GM08714 (cell line): ENCODE data around the gene IGF1R.
"Not testable (repeated sequence)": the region's sequence is repeated elsewhere in the genome, so short reads cannot be mapped to it uniquely, and the experiment has no call there.

Source experiments
- H3K4me3 ChIP-seq: fragments of 200-500 bp; sonication (Bioruptor generic); 2 replicates; pipeline ENCODE4 v1.5.1; 2014; ENCODE audit warnings: mild to moderate bottlenecking, low read length, inconsistent platforms
- ZNF274 ChIP-seq: IDR thresholded peaks from 2 replicates; pipeline ENCODE4 v1.6.1; 2012; ENCODE audit warnings: mild to moderate bottlenecking, low read depth, low read length

The IGF1R gene

DNA sequence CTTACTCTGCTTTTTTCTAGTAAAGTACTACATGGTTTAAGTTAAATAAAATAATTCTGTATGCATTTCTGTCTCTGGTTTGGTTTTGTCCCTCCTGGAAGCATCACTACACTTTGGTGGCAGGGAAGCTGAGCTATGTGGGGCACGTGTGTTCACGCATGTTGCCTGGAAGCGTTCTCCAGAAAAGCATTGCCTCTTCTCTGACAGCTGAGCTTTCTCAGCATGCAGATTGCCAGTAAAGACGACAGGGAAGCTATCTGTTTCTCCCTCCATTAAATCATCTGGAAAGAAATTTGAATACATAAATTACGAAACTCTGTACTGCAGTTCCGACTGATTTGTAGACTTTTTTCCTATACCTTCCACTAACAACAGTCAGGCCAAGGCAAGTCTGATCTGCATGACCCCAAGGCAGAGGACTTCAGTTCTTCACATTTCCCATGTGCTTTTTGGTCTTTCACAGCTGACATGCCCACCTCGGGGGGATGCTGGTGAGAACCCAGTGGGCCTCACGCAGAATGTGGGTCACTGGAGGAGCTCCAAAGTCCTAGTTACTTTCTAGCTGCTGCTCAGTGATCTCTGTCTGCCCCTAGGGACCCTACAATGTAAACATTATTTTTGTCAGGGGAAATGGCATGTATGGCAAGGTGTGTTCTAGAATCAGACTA lies 316.3 kb downstream of the IGF1R start:
- no peak overlapping the region for H3K4me3 ChIP-seq
- no peak for TF ChIP-seq ZNF274

DNA sequence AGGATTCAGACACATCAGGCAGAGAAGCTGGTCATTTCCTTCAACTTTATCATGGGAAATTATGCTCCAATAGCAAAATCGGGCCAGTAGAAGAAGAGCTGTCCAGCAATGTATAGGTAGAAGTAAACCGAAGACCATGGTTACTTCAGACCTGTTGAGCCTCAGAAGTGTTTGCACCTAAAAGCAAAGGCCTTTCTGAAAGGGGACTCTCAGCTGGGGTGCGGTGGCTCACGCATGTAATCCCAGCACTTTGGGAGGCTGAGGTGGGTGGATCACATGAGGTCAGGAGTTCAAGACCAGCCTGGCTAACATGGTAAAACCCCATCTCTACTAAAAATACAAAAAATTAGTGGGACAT lies 316.8 kb downstream of the IGF1R start:
- H3K4me3 ChIP-seq: not testable (repeated sequence)

DNA sequence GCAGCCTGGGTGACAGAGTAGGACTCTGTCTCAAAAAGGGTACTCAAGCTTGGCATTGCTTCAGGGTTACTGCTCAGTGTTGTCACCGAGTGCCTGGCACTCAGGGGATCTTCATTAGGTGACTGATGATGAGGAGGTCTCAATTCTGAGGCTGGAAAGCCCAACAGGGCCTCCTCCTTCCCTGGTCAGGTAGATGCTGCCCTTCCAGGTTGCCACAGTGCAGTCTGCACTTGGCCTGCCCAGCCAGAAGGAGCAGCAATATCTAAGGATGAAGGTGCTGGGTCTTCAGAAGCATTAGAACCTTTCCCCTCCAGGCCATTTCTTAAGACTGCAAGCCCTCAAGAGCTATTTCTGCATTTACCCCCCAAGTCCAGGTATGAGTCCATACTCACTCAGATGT lies 317.3 kb downstream of the IGF1R start:
- TF ChIP-seq ZNF274: no peak
- H3K4me3 ChIP-seq: no peak overlapping the region

DNA sequence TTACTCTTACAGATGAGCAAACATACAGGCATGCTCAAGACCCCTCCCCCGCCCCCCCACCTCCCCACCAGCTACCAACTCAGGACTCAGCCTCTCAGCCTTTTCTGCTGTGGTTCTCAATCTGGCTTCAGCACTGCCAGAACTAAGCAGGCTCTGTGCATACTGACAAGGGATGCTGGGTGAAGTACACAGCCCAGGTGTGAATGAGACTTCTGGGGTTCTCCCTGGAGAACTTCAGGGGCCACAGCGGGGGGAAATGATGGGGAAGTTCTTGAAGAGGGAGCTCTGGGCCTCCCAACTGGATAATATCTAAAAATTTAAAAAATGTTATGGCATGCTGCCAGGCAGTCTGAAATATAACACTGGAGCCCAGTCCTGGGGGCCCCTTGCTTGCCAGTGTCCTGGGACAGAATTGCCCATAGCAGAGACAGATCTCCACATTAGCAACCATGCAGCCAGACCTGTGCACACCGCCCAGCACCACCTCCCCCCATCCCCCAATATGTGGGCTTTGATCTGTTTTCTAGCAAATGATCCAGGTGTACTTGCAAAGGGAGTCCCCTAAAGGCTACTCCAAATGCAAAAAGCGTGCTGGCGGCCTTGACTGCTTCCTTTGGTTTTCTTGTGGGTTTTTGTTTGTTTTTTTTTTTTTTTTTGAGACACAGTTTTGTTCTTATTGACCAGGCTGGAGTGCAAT lies 317.9 kb downstream of the IGF1R start:
- no peak overlapping the region for H3K4me3 ChIP-seq
- TF ChIP-seq ZNF274: no peak

DNA sequence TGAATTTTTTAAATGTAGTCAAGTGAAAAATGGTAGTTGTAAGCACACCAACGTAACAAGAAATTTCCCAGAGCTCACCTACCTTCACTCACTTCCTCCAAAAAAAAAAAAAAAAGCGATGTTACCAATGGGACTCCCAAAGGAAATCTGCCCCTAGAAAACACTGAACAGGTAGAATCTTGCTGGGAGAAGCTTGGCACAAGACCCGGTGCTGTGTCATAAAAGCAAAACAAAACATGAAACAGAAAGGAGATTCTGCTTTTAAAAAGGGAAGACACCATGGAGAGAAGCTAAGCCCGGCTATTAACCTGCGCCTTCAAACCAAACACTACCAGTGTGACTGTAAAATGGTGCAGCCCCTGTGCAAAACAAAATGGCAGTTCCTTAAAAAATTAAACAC lies 318.8 kb downstream of the IGF1R start:
- no peak overlapping the region for H3K4me3 ChIP-seq
- no peak for TF ChIP-seq ZNF274

DNA sequence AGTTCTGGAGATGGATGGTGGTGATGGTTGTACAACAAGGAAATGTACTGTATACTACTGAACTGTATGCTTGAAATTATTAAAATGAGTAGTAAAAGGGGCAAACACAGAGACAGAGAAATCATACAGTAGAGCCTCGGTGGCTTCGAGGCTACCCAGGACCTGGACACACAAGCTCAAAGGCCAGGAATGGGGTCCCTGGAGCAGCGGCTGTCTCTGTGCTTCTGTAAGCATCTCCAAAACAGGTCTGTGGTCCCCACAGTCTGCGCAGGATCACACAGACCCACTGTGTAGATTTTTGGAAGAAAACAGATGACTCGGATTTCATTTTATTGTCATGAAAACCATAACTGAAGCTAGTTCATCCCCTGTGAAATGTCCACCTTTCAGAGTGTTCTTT lies 319.6 kb downstream of the IGF1R start:
- no peak for TF ChIP-seq ZNF274
- H3K4me3 ChIP-seq: no peak overlapping the region

DNA sequence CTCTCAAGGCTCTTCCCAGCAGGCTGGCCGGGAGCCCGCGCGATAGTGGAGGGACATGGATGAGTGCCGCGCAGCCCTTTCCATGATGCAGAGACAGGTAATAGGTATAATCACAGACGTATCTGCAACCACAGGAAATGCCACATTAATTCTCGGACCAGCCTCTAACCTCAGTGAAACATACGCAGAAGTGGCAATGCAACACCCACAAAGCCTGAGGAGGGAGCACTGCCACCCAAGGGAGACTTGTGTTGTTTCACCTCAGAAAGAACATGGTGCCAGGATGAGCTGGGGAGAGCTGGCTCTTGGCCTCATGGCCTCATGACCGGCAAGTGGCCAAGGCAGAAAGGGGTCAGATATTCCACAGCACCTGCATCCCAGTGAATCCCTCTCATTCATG lies 320.2 kb downstream of the IGF1R start:
- H3K4me3 ChIP-seq: no peak overlapping the region
- TF ChIP-seq ZNF274: no peak

DNA sequence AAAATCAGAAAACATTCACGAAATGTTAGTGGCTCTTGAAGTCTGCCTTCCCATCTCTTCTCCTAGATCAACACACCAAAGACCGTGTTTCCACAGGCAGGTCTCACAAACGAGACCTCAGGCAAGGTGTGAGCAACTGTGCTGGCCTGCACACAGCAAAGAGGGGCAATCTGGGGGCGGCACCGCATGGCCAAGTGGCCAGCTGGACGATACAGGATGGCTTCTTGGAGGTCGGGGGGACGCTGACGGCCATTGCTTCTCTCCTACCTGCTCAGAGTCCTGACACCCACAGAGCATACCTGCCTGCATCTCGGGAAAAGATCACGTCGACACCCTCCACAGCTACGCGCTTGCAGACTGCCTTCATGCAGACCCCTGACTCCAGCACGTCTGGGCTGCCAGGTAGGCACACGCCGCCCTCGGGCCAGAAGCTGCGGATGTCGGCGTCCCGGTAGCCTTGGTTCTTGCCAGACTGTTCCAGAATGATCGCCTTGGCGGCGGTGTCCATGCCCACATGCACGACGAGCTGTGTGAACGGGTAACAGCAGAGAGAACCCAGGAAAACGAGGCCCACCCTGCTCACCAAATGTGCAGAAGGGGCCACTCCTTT lies 320.9 kb downstream of the IGF1R start:
- H3K4me3 ChIP-seq: no peak overlapping the region
- TF ChIP-seq ZNF274: no peak

DNA sequence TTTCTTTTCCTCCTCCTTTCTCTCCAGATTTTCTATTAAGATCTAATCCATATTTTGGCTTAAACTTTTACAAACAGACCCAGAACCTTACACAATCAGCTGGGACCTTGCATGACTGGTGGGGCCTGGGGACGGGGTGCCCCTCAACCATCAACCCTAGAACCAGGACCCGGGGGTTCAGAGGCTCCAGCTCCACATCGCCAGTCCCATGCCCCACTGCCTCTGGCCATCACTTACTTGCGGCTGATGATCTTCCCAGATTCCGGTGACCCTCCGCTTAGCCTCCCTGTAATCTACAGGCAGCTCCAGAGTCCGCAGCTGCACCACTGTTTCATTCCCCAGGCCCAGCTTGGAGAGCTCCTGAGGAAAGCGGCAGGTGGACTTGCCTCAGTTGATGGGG lies 322.5 kb downstream of the IGF1R start:
- TF ChIP-seq ZNF274: no peak

DNA sequence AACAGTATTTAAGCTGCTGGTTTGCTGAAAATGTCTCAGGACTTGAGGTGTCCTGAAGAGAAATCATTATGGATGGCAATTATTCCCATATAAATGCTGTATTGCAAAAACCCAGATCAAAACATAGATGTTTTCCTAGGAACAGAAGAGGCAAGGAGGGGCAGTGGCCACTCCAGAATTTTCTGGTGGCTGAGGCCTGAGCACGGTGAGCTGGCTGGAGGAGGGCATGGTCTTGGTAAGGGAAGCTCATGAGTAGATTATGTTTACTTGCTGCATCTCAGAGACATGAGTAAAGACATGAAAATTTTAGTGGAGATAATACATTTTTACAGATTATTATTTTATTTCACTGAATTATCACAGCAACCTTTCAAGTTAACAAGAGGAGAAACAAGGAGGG lies 328.2 kb downstream of the IGF1R start:
- no peak for TF ChIP-seq ZNF274
- no peak overlapping the region for H3K4me3 ChIP-seq

More for the DNA sequence above, 322.5 kb downstream of the IGF1R start:
- no peak overlapping the region for H3K4me3 ChIP-seq

DNA sequence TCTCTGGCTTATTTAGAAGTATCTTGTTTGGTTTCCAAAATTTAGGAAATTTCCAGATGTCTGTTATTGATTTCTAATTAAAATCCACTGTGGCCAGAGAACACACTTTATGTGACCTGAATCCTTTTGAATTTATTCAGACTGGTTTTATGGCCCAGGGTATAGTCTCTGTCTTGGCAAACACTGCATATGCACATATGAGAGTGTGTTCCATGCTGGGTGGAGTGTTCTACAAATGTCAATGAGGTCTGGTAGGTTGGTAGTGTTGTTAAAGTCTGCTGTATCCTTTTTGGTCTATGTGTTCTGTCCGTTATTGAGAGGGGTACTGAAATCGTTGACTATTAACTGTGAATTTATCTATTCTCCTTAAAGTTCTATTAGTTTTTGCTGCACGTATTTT lies 329.1 kb downstream of the IGF1R start:
- H3K4me3 ChIP-seq: no peak overlapping the region
- TF ChIP-seq ZNF274: no peak

DNA sequence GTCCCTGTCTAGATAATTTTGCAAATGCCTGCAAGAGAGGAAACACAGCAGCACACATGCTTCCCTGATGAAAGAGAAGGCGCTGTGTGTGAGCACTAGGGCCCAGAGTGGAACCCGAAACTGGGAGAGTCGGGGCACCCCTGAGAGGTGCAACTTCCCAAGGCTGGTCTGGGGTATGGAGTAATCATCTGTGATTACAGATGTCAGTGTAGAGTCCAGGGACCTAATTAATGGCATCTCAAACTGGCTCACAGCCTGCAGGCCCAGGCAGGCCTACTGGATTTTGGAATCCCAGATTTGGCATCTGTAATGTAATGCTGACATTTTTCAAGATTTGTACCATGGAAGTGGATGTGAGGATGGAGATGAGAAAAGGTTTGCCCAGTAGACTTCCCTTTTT lies 329.8 kb downstream of the IGF1R start:
- TF ChIP-seq ZNF274: no peak
- H3K4me3 ChIP-seq: no peak overlapping the region

DNA sequence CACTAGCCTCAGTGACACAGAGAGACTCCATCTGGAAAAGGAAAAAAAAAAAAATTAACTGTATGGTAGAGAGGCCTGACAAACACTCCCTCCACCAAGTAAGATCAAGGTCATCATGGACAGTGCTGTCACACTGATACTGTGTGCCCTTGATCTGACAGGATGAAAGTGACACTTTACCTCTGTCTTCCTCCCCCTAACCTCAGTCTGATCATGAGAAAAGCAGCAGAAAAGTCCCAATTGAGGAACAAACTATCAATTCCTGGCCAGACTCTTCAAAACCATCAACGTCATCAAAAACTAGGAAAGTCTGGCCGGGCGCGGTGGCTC lies 332.5 kb downstream of the IGF1R start:
- TF ChIP-seq ZNF274: no peak
- no peak overlapping the region for H3K4me3 ChIP-seq

DNA sequence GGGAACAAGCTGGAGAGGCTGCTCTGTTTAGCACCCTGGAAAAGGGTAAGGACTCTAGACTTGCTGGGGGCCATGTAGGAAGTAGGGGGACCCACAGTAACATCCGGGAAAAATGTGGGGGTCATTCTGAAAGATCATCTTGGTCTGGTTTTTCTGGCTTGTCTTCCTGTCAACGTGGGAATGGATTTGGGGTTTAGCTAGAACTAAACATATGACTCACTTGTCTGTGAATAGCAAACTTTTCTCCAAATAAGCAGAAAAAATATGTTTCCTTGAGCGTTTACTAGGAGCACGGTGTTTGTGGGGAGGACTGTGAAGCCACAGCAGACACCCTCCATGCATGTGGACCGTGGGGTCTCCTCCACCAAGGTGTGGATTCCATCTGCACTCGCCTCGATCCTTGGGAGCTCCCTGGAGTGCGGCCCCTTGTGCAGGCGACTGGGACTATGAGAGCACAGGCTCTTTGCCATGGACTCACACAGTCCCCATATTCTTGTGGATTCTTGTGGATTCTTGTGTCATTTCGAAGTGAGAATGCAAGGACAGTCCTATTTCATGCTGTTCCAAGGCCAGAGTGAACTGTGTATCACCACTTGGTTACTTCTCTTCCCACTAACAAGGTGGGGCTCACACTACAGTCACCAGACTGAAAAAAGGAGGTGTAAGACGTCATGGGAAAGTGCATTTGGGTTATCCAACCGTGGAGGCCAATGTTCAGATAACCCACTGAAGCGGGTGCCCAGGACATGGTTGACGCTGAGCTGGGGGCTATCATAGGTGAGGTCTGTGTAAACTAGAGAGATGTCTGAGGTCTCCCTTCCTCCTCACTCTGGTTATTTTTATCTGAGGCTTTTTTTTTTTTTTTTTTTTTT lies 333.7 kb downstream of the IGF1R start:
- H3K4me3 ChIP-seq: no peak overlapping the region
- TF ChIP-seq ZNF274: no peak

DNA sequence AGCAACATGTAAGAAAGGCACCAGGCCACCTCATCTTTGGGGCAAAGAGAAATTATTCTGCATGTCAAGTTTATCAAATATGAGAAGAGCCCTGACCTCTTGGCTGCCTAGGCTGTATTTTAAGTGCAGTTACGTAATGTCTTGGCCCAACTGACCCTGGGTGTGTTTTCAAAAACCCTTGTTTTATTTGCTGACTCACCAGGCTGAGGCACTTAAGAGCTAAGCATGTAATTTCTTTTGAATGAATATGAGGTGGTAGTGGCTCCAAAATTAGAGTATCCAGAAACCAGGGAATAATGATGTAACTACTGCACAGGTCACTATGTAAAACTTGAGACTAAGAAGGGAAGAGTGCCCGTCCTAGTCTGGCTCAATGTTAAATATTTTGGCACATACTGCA lies 335.0 kb downstream of the IGF1R start:
- no peak for TF ChIP-seq ZNF274
- no peak overlapping the region for H3K4me3 ChIP-seq

DNA sequence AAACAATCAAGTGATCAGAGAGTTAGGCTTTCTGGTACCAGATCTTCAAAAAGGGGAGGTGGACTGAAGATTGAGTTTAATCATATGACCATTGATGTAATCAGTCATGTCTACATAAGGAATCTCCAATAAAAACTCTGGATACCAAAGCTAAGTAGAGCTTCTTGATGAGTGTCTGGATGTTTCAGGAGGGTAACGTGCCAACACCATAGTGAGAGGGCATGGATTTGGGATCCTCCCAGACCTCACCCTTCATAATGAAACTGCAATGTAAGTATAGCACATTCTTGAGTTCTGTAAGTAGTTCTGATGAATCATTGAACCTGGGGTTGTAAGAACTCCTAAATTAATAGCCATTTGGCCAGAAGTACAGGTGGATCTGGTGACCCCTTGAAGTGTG lies 337.9 kb downstream of the IGF1R start:
- no peak overlapping the region for H3K4me3 ChIP-seq
- TF ChIP-seq ZNF274: no peak
